Panc1 (cell line): ENCODE measurements around the gene SDF4. TPM values are rescaled to one million over a fixed set of nuclear protein-coding genes. Genes with fewer than 3 reads are reported as not detected.

ENCODE experiments used
- ATAC-seq: fragments of 200-7000 bp; cut with Tn5 transposase; 2 replicates; pipeline ENCODE4 v1.9.1; 2020; ENCODE audit warnings: mild to moderate bottlenecking, moderate library complexity
- BruUV-seq: library from RNA; stranded (reverse); fragments of 400-500 nt; replicated peaks from 2 replicates; lab custom pipeline; 2021; lab: Mats Ljungman, UMichigan
- CTCF ChIA-PET: fragments of 300-600 bp; sonication (Branson Sonifier 250); formaldehyde crosslinking; loops from one replicate; lab custom pipeline; 2022; ENCODE audit warnings: antibody characterized with exemption; lab: Charles Lee
- POLR2A ChIA-PET: fragments of 300-600 bp; sonication (Branson Sonifier 250); formaldehyde crosslinking; loops from one replicate; lab custom pipeline; 2022; ENCODE audit warnings: antibody characterized with exemption; lab: Charles Lee
- DNase-seq: peaks from one replicate; pipeline ENCODE4 v3.0.0-alpha.2; 2010; ENCODE audit warnings: low read depth, low spot score
- H3K27ac ChIP-seq: 2 replicates; pipeline ENCODE4 v1.5.1; 2011; ENCODE audit warnings: mild to moderate bottlenecking, low read length, inconsistent platforms
- H3K27me3 ChIP-seq: fragments of 200-500 bp; sonication (Bioruptor generic); 2 replicates; pipeline ENCODE4 v1.6.0; 2014; ENCODE audit warnings: low read length, inconsistent platforms; ENCODE audit not compliant: control insufficient read depth, insufficient read depth
- H3K36me3 ChIP-seq: fragments of 200-500 bp; sonication (Bioruptor generic); 2 replicates; pipeline ENCODE4 v1.5.1; 2014; ENCODE audit warnings: inconsistent platforms, mild to moderate bottlenecking, low read length, moderate library complexity; ENCODE audit not compliant: control insufficient read depth, insufficient read depth
- H3K4me1 ChIP-seq: 2 replicates; pipeline ENCODE4 v1.5.1; 2011; ENCODE audit warnings: inconsistent platforms, mild to moderate bottlenecking, low read length, moderate library complexity; ENCODE audit not compliant: control insufficient read depth, insufficient read depth
- H3K4me3 ChIP-seq, 2 experiments: 2 replicates each; pipeline ENCODE4 v1.5.1; 2011 to 2012; ENCODE audit warnings: low read depth in 2 of 2, low read length in 2 of 2, mild to moderate bottlenecking in 2 of 2, inconsistent platforms in 1 of 2, moderate library complexity in 1 of 2
- H3K9me3 ChIP-seq: fragments of 200-500 bp; sonication (Bioruptor generic); 2 replicates; pipeline ENCODE4 v1.5.1; 2014; ENCODE audit warnings: low read depth, mild to moderate bottlenecking, inconsistent platforms, low read length, moderate library complexity; ENCODE audit not compliant: control insufficient read depth, insufficient read depth
- POLR2AphosphoS5 ChIP-seq: IDR thresholded peaks from 2 replicates; pipeline ENCODE4 v1.6.1; 2012; ENCODE audit warnings: mild to moderate bottlenecking, low read depth, low read length, moderate library complexity
- REST ChIP-seq, 2 experiments: IDR thresholded peaks; 2 replicates each; pipeline ENCODE4 v1.6.1; 2011 to 2012; ENCODE audit warnings: low read depth in 2 of 2, control low read depth in 1 of 2, low read length in 1 of 2, mild to moderate bottlenecking in 1 of 2, moderate library complexity in 1 of 2; ENCODE audit not compliant: insufficient read depth in 1 of 2
- SIN3A ChIP-seq: IDR thresholded peaks from 2 replicates; pipeline ENCODE4 v1.6.1; 2012; ENCODE audit warnings: low read depth, mild to moderate bottlenecking, low read length, moderate library complexity, borderline replicate concordance; ENCODE audit not compliant: insufficient read depth
- TCF7L2 ChIP-seq: IDR thresholded peaks from 2 replicates; pipeline ENCODE4 v1.6.1; 2011; ENCODE audit warnings: mild to moderate bottlenecking, low read depth, low read length, inconsistent platforms
- in situ Hi-C: cut with HindIII; loops from 2 replicates; pipeline ENCODE4 v1.10.0; 2016; ENCODE audit warnings: low sequenced_read_pairs, low pct_unique_long_range_greater_than_20kb
- intact Hi-C: fragments of 100-400 bp; cut with micrococcal nuclease; formaldehyde crosslinking; loops from one replicate; pipeline ENCODE4 v1.10.0; 2022; ENCODE audit not compliant: unreplicated experiment
- total RNA-seq: library from RNA; stranded (reverse); gene quantifications from one replicate; pipeline ENCODE4 v1.2.1, GENCODE V29; 2021; ENCODE audit not compliant: unreplicated experiment
- TF ChIP-seq, protein P1 (sequence below): fragments of 450-650 bp; IDR thresholded peaks from 2 replicates; pipeline ENCODE4 v1.5.1; 2017; ENCODE audit warnings: mild to moderate bottlenecking

The SDF4 gene
- total RNA-seq, 1 experiment from 2014 or later, result 335 TPM

DNA sequence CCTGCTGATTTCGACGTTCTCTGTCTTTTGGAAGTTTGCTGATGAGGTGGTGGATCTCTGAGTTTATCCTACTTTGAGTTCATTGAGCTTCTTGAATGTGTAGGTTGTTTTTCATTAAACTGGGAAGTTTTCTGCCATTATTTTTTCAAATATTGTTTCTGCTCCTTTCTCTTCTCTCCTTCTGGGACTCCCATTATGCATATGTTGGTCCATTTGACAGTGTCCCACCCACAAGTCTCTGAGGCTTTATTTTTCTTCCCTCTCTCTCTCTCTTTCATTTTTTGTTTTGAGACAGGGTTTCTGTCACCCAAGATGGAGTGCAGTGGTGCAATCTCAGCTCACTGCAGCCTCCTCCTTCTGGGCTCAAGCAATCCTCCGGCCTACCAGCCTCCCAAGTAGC lies 37.1 kb downstream of the SDF4 start:
- Histone ChIP-seq H3K27ac (no peak overlapping the region), H3K4me1 (no peaks in the 10 kb centered on the region), H3K4me3 (no peak overlapping the region), H3K36me3 (no peaks in the 10 kb centered on the region), H3K27me3 (no peaks in the 10 kb centered on the region), H3K9me3 (no peaks in the 10 kb centered on the region)
- DNase-seq (no peak), ATAC-seq (no peak)
- intact Hi-C loops, result no loop called here
- no TSS peak for BruUV-seq
- TF ChIP-seq SIN3A, result no peak
- TF ChIP-seq REST (IDR thresholded peaks at IDR 0.05; ENCODE audit: insufficient read depth in 1 of 2, low read depth in 2 of 2, low read length in 1 of 2), result no peak
- no peak for TF ChIP-seq TCF7L2
- TF ChIP-seq, protein P1, sequence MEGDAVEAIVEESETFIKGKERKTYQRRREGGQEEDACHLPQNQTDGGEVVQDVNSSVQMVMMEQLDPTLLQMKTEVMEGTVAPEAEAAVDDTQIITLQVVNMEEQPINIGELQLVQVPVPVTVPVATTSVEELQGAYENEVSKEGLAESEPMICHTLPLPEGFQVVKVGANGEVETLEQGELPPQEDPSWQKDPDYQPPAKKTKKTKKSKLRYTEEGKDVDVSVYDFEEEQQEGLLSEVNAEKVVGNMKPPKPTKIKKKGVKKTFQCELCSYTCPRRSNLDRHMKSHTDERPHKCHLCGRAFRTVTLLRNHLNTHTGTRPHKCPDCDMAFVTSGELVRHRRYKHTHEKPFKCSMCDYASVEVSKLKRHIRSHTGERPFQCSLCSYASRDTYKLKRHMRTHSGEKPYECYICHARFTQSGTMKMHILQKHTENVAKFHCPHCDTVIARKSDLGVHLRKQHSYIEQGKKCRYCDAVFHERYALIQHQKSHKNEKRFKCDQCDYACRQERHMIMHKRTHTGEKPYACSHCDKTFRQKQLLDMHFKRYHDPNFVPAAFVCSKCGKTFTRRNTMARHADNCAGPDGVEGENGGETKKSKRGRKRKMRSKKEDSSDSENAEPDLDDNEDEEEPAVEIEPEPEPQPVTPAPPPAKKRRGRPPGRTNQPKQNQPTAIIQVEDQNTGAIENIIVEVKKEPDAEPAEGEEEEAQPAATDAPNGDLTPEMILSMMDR, result no peak
- no peak for TF ChIP-seq POLR2AphosphoS5
- ChIA-PET CTCF (no interaction called here), POLR2A (no interaction called here)
- in situ Hi-C loops, result no loop called here

DNA sequence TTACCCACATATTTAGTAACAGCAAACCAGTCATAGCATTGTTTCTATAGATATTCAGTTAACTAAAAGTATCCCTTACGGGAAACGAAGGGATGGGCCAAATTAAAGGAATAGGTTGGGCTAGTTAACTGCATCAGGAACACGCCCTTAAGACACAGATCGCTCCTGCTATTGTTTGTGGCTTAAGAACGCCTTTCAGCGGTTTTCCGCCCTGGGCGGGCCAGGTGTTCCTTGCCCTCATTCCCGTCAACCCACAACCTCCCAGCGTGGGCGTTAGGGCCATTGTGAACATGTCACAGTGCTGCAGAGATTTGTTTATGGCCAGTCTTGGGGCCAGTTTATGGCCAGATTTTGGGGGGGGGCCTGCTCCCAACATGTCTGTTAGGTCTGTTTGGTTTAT lies 40.1 kb downstream of the SDF4 start:
- TF ChIP-seq SIN3A (no peak), POLR2AphosphoS5 (no peak), REST (IDR thresholded peaks at IDR 0.05; ENCODE audit: insufficient read depth in 1 of 2, low read depth in 2 of 2, low read length in 1 of 2) (no peak), TCF7L2 (no peak)
- TF ChIP-seq, protein P1, result no peak
- no peak overlapping the region for H3K27ac ChIP-seq
- ChIA-PET POLR2A (no interaction called here), CTCF (no interaction called here)
- H3K36me3 ChIP-seq, result no peaks in the 10 kb centered on the region
- intact Hi-C loops, result no loop called here
- no TSS peak for BruUV-seq
- in situ Hi-C loops, result no loop called here
- no peak overlapping the region for H3K4me3 ChIP-seq
- no peaks in the 10 kb centered on the region for H3K9me3 ChIP-seq
- no peak for DNase-seq
- H3K27me3 ChIP-seq, result no peaks in the 10 kb centered on the region
- no peak for ATAC-seq
- H3K4me1 ChIP-seq, result no peaks in the 10 kb centered on the region
